CD4-positive, alpha-beta T cell treated with Interleukin-2 at 100 ng/mL for 4 hours (primary cell): ENCODE results near the gene CCNT1.

Experiments used
- DNase-seq: peaks from one replicate; pipeline ENCODE4 v3.0.0-alpha.2; 2020; ENCODE audit warnings: low spot score

CCNT1 gene

GRCh38 chr12:48640854-48641253 is 75.7 kb downstream of the CCNT1 start:
- no peak for DNase-seq

- DNase-seq = no peak
These were observed 76.1 kb downstream of the CCNT1 start for GRCh38 chr12:48640428-48640827.
